ENCODE results near the gene YBX1.
"Not testable (repeated sequence)": the region's sequence is repeated elsewhere in the genome, so short reads cannot be mapped to it uniquely, and the experiment has no call there.

The YBX1 gene

DNA sequence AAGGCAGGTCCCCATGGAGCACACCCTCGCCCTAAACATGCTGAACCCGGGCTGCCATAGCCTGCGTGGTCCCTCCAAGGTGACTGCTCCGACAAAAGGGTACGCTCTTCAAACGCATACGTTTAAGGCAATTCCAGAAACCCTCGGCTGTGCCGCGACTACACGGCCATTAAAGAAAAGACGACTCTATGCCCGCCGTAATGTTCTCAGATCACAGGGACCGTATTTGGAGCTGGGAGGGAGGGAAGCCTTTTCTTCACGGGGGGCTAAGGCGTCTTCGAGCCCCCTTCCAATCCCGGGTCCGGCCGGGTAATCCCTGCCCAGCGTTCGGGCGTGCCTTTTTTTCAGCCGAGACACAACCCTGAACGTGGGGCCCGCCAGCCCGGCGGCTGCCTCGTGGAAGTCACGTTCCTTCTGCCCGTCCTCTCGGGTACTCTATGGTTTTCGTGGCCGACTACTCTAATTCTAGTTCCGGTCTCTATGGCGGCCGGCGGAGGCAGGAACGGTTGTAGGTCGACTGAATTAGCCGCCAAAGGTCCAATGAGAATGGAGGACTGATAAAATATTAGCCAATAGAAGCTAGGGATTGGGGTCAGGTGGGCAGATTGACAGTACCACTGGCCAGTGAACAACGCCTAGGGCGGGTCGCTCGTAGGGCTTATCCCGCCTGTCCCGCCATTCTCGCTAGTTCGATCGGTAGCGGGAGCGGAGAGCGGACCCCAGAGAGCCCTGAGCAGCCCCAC, at the start of gene YBX1:
YBX1 (plus strand) TSS at position 678 of the 743 bp plus-strand sequence. CDS start 148 bp downstream, outside the sequence.
- DNase-seq = peak; percentile 99

DNA sequence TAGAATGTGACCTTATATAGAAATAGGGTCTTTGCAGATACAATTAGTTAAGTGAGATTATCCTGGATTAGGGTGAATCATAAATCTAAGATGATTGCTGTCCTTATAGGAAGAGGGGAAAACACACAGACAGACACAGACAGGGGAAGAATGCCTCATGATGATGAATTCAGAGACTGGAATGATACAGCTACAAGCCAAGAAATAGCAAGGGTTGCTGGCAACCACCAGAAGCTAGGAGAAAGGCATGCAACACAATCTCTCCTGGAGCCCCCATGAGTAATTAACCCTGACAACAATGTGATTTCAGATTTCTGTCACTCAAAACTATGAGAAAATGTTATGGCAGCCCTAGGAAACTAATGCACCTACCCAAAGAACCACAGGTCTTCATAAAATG, 43.1 kb upstream of the YBX1 start:
- DNase-seq = no peak

DNA sequence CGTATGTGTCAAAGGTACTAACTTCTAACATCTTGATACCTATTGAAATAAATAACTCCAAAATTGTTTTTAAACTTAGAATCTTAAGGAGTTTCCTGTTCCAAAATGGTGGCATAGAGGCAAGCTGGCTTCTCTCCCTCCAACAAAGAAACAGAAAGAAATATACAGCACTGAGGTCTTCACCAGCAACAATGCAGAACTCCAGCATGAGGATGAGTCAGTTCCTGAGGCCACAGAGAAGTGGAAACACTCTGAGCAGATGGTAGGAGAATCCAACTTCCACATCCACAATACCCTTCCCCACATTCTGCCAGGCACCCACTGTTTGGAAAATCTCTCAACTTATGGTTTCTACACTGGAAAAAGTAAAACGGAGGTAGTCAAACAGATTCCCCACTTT, 36.2 kb upstream of the YBX1 start:
- DNase-seq = no peak

DNA sequence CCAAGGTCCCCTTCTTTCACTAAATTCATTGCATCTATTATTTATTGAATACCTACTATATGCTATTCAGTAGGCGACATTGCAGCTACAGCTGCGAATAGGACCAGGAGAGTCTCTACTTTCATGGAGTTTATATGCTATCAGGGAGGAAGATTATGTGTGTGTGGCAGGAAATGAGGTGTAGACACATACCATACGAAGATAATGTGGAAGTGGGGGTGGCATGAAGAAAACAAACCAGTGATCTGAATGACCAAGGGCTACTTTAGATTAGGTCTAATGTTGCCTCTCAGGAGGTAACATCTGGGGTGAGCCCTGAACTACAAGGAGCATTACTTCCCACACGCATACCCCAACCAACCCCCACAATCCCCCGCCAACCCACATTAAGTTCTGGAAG, 25.0 kb upstream of the YBX1 start:
- no peak for DNase-seq

DNA sequence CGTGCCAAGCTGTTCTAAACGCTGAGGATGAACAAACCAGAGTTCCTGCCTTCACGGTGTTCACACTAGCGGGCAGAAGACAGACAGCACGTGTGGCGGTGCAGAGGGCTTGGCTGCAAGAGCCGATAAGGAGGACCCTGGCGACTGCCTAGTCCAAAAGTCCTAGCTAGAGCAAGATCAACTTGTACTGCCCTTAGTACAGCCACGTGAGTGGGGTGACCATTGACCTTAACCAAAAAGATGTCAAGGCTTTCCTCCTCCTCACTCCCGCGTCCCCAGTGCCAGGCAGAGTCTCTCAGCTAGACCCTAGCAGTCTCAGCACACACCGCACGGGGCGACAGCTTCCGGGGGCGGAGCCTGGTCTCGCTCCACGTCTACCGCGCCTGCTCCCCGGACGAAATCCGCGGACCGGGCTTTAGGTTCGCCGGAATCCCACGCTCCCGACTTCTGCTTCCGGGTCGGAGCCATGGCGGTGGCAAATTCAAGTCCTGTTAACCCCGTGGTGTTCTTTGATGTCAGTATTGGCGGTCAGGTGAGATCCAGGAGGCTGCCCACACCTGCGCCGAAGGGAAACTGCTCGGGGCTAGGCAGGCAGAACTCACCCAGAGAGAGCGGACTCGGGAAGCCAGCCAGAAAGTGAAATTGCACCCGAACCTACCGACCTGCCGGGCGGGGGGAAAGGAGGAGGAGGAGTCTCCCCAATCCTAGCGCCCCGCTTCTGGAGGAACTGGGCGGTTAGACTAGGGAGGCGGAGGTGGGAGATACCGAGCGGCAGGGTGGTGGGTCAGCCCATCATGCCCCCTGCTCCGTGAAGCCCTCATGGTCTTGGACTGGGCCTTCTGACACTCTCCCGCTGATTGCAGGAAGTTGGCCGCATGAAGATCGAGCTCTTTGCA, 24.0 kb upstream of the YBX1 start, which contains the start of gene PPIH:
PPIH (plus strand) TSS at position 443 of the 896 bp plus-strand sequence; CDS start at position 467, 24 bp downstream.
- peak; percentile 97 for DNase-seq

DNA sequence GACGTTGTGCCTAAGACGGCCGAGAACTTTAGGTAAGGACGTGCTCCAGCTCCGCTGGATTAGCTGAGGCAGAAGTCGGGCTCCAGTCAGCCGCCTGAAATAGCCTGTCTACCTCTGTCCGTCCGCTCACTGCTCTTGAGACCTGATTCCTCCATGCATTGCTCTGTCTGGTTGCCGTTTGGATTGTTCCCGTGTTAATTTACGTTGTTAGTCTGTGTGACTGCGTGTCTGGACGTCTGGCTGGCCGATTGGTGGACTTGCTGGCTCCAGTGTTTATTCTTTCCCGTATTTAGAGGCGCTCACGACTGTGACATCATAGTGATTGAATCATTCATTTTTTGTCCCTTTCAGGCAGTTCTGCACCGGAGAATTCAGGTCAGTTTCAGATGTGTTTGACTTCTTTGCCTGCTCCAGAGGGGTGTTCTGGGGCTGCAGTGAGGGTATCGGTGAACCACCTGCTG, 23.3 kb upstream of the YBX1 start:
- peak; percentile 59 for DNase-seq

DNA sequence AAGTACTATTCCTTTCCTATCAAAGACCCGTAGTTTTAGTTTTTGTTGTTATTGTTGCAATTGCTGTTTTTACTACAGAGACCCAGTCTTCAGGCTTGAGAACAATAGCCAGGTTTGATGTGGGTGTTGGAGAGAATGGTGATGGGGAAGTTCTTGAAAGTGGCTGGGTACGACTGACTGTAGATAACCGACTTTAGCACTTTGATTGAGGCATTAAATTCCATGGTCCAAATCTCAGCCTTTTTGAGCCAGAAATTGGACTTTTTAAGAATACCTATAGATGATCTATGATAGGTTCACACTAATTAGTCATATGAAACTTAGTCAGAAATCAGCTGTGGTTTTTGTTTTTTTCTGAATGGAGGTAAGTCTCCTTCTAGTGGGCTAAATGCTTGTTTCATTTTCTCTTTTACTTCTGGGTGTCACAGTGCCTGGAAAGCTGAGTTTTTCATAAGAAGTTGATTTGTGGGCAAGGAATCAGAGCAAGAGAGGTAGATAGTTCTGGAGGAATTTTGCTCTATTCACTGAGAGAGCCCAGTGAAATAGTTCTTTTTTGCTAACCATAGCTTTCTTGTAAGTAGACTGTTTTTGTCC, 21.2 kb upstream of the YBX1 start:
- DNase-seq = peak; percentile 57

DNA sequence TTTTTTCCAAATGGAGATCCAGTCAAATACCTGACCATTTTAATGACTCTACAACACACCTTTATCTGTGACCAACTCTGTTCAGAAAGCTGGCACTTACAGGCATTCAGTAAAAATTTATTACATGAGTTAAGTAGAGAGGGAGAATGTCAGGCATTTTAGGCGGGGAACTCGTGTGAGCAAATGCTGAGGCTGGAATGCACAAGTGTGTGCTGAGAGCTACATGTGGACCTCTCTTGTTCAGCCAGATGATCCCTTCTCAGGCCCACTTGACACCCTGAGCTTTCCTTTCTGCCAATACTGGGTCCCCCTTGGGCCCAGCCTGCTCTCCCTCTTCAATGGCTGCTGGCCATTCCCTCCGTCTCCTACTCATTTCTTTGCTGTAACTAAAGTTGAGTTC, 12.3 kb upstream of the YBX1 start:
- DNase-seq = no peak

DNA sequence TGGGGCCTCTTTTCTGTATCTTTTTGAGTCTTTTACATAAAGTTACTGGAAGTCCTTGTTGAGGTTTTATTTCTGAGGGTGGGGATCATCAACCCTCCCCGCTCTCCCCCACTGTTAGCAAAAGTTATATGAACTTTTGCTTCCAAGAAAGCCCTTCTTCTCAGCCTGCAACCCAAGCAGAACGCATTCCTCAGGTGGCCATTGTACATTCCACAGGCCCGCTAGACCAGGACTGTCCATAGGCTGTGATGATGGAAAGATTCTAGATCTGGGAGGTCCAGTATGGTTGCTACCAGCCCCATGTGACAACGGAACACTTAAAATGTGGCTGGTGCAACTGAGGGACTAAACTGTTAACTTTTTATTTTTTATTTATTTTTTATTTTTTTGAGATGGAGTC, 11.8 kb upstream of the YBX1 start:
- DNase-seq = no peak

DNA sequence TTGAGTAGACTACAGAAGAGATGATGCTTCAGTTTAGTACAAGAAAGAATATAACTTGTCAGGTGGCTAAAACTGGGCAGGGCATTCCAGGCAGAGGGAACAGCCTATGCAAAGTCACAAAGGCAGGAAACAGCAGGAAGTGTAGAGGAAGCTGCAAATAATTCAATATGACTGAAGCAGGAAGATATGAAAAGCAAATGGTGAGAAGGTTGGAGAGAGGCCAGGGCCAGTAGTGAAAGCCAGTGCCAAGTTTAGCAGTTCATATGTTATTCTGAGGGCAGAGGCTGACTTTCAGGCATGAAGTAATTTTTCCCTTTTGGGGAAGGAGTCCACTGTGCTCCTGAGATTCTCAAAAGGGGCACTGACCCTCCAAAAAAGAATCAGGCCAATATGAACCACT, 8.0 kb upstream of the YBX1 start:
- no peak for DNase-seq

DNA sequence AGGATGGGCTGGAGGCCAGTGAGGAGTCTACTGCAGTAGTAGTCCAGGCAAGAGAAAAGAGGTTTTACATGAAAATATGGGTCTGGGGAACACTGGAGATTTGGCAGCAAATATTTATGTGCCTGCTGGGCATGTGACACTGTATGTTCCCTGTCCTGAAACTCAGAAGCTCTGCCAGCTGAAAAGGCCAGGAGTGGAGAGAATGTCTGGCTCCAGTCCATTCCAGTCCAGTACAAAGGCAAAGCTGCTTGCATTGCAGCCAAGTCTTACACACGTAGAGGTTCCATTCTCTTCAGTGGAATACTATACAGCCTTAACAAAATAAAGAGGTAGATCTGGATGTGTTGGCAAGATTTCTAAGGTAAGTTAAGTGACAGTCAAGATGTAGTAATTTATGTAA, 7.5 kb upstream of the YBX1 start:
- no peak for DNase-seq

DNA sequence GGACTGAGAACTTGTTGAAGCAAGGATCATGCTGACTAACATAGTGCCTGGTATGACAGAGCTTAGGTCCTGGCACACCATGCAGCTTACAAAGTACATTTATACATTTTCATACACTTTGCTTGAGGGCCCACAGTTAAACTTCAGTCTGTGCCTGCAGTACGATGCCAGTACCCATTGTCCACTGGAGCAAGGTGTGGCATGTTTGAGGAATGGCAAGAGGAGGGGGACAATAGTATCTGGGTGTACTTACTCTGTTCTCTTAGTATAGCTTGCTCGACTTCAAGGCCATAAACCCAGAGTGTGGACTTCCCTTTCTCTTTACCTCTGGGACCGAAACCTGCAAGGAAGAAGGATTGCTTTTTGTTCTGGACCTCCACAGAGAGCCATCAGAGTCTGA, 6.8 kb upstream of the YBX1 start:
- DNase-seq = no peak

DNA sequence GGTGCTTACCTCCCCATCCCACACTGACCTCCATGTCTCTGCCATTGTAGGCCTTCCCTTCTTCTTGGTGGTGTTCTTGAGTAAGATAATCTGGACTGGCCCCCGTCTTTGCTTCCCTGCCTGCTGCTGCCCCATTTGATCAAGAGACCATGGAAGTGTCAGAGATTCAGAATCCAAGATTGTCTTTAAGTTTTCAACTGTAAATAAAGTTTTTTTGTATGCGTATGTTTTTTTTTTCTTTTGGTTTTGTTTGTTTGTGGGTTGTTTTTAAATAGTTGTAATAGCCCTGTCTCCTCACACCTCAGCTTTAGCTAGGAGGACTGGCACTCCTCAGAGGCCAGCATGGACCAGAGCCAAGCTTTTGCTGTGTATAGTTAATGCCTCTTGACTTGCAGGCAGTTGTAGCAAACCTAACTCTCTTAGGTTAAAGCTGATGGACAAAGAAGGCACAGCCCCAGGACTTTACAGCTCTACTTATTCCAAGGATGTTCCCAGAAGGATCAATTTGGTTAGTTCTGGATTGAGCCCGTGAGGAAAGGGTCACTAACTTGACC, 5.6 kb upstream of the YBX1 start:
- no peak for DNase-seq

DNA sequence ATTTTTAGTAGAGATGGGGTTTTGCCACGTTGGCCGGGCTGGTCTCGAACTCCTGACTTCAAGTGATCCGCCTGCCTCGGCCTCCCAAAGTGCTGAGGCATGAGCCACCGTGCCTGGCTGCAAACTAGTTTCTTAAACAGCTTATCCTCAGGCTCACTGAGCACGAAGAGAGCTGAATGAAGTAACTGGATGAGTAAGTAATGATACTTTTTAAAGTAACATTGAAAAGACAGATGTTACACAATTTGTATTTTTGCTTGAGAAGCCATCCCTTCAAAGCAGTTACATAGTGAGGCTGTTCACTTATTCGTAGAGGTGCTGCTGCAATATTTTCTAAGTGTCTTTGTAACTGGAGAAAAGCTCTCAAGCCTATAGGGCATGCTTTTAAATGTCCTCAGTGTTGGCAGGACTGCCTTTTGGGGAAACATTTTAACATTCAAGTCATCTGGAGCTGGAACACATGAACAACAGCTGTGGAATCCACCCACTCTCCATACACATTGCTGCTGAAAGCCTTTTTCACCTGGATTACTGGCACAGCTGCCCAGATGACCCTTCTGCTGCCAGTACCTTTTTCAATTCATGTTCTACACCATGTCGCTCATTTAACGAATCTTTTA, 2.7 kb upstream of the YBX1 start:
- DNase-seq = no peak

DNA sequence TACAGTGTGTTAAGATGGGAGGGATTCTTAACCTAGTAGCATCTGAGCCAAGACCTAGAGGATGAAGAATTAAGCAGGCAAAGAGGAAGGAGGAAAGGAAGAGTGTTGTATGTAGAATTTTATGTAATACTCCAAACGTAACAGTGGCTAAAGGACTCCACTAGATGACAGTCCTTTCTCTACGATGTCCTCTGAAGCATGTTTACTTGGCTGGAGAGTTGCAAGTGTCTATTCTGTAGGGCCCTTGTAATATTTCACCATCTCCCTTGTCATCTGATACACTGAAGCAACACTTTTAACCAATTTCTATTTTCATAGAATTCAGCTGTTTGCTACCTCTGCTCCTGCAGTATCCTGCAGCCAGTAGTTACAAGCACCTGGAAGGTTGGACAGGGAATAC, 2.2 kb upstream of the YBX1 start:
- peak; percentile 31 for DNase-seq

DNA sequence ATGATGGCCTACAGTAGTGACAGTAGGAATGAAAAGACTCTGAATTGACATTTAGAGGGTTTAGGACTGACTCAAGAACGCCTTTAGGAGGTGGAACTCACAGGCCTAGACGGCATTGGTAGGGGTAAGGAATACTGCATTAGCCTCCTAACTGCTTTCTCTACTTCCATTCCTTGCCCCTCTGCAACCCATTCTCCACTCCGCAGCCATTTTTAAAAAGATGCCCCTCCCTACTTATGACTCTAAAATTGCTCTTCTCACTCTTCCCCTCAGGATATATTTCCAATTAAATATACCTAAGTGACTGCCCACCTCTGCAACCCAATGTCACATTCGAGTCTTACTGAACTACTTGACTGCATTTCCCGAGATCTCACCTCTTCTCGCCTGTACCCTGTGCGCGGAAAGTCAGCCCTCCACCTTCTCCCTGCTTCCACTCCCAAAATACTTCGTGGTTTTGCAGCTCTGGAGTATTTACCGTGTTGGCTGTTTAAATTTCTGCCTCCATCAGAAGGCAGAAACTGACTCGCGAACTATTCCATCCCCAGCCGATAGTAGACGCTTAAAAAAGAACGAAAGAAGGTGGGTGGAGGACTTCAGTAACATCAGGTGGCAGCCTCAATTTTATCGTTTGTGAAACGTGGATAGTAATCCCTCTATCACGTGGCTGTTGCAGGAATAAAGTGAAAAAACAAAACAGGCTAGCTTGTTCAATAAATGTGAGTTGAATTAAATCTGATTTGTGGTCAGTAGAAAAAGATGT, 1.1 kb upstream of the YBX1 start:
- DNase-seq = peak; percentile 72

DNA sequence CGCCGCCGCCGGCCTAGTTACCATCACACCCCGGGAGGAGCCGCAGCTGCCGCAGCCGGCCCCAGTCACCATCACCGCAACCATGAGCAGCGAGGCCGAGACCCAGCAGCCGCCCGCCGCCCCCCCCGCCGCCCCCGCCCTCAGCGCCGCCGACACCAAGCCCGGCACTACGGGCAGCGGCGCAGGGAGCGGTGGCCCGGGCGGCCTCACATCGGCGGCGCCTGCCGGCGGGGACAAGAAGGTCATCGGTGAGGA, 193 bp downstream of the YBX1 start:
- not testable (repeated sequence) for DNase-seq

DNA sequence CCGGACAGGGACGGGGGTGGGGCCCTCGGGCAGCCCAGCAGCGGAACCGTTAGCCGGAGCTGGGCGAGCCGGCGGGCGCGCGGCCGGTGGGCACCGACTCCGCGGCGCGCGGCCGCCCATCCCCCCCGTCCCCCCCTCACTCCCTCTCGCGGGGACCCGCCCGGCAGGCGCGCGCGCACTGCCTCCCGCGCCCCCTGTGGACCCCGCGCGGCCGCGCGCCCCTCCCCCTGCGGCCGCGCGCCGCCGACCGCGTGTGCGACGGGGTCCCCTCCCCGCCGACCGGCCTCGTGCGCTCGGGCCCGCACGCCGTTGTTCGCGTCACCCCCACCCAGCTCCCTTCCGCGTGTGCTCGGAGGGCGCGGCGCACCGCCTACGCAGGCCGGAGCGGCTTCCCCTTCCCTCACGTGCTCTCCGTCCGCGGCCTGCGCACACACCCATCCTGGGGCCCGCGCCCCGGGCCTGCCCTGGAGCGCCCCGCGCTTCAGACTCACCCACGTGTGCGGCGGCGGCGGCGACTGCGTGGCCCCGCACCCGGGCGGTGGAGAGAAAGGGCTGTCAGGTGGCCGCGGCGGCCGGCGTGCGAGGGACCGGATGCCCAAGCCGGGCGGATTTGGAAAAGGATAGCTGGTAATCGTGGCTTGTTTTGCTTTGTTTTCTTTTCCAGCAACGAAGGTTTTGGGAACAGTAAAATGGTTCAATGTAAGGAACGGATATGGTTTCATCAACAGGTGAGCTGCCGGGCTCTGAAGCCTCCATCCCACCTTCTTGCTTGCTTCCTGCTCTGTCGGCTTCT, 717 bp downstream of the YBX1 start:
- peak; percentile 80 for DNase-seq

DNA sequence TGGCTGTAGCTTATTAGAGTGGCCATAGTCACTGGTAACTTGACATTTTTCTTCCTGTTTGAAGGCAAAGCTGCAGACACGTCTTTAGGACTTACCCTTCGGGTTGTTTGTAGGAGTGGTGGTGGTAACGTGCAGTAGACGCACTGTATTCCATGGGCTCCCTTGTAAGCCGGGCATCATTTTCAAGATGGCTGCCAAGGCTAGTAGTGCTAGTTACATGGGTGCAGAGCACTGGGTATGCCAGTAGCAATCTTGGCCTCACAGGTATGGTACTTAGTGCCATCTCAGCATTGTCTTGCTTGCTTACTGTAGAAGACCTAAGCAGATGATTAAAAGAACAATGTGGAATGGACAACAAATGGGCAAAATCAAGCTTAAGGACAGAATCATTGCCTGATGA, 1.9 kb downstream of the YBX1 start:
- DNase-seq = peak; percentile 42

DNA sequence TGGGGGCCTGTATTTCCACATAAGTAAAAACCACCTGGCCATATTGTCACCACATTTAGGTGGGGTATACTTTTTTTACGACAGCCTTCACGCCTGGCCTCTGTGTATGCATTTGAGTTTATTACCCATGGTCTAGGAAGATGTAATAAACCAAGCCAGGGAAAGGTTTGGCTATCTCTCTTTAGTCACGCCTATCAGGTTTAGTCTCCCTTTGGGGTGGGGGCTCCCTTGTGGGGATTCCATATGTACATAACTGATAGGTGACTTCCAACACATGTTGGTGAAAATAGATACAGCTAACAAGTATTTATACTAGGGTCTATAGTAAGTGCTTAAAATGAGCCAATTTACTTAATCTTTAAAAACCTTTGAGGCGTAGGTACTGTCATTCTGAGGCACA, 4.2 kb downstream of the YBX1 start:
- peak; percentile 52 for DNase-seq

DNA sequence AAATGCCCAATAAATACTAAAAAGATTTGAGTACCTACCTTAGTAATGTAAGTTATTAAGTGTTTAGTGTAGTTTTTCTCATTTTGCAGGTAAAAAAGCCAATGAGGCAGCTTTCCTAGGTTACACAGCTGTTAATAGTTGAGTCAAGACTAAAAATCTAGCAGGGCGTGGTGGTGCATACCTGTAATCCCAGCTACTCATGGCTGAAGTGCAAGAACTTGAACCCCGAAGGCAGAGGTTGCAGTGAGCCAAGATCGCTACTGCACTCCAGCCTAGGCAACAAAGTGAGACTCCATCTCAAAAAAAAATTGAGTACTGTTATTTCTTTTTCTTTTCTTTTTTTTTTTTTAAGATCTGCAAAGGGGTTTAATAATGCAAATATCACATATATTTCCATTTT, 7.7 kb downstream of the YBX1 start:
- DNase-seq = no peak
